ENCODE data around the gene DNAJC8.

DNAJC8 gene

GRCh38 chr1:28266920-28267322 lies 34.1 kb upstream of the DNAJC8 start:
- DNase-seq (ENCODE audit: extremely low read depth, insufficient read length), result no peak
- no peak for TF ChIP-seq CTCF (IDR thresholded peaks at IDR 0.05; ENCODE audit: insufficient read depth, low read length, poor library complexity, severe bottlenecking)
- H3K27me3 ChIP-seq (replicated peaks; ENCODE audit: control insufficient read depth, insufficient read depth, low read length), result no peaks in the 10 kb centered on the region
- H3K4me3 ChIP-seq (replicated peaks; ENCODE audit: low read depth, low read length), result no peak overlapping the region
- H3K36me3 ChIP-seq (ENCODE audit: control insufficient read depth, insufficient read depth, low read length), result peaks cover 3% of the 10 kb centered on the region

DNA sequence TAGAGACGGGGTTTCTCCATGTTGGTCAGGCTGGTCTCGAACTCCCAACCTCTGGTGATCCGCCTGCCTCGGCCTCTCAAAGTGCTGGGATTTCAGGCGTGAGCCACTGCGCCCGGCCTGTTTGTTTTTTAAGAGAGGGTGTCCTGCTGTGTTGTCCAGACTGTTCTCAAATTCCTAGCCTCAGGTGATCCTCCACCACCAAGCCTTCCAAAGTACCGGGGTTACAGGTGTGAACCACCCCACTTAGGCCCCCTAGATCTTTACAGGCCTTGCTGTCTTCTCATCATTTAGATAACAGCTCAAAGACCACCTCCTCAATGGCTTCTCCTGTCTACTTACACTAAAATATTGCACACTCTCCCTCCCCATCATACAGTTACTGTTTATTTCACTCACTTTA lies 32.7 kb upstream of the DNAJC8 start:
- no peak for DNase-seq (ENCODE audit: extremely low read depth, insufficient read length)
- no peak overlapping the region for H3K4me3 ChIP-seq (replicated peaks; ENCODE audit: low read depth, low read length)
- TF ChIP-seq CTCF (IDR thresholded peaks at IDR 0.05; ENCODE audit: insufficient read depth, low read length, poor library complexity, severe bottlenecking), result no peak

GRCh38 chr1:28264897-28265296 lies 32.1 kb upstream of the DNAJC8 start:
- no peak overlapping the region for H3K4me3 ChIP-seq (replicated peaks; ENCODE audit: low read depth, low read length)
- TF ChIP-seq CTCF (IDR thresholded peaks at IDR 0.05; ENCODE audit: insufficient read depth, low read length, poor library complexity, severe bottlenecking), result no peak
- no peaks in the 10 kb centered on the region for H3K27me3 ChIP-seq (replicated peaks; ENCODE audit: control insufficient read depth, insufficient read depth, low read length)
- no peaks in the 10 kb centered on the region; the same call in none of the 2 replicates for H3K36me3 ChIP-seq (ENCODE audit: control insufficient read depth, insufficient read depth, low read length)
- DNase-seq (ENCODE audit: extremely low read depth, insufficient read length), result no peak

More for the DNA sequence above, 32.7 kb upstream of the DNAJC8 start:
- Histone ChIP-seq H3K36me3 (ENCODE audit: control insufficient read depth, insufficient read depth, low read length) (no peaks in the 10 kb centered on the region; the same call in none of the 2 replicates), H3K27me3 (replicated peaks; ENCODE audit: control insufficient read depth, insufficient read depth, low read length) (no peaks in the 10 kb centered on the region)

DNA sequence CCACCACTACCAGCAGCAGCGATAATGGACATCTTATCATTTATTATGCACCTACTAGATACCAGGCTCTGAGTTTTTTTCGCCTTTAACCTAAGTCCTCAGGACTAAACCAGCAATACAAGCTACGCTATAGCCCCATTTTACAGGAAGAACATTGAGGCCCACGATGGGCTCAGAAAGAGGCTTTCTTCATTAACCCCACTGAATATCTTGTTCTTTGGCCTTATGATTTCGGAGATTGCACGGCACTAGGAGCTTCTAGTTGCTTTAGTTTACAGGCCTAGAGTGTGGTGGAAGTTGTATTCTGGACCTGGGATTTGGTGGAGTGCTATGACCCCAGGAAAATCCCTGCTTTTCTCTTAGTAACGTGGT lies 28.0 kb upstream of the DNAJC8 start:
- DNase-seq (ENCODE audit: extremely low read depth, insufficient read length), result no peak
- Histone ChIP-seq H3K4me3 (replicated peaks; ENCODE audit: low read depth, low read length) (peak overlapping the region; percentile 94), H3K27me3 (replicated peaks; ENCODE audit: control insufficient read depth, insufficient read depth, low read length) (no peaks in the 10 kb centered on the region), H3K36me3 (ENCODE audit: control insufficient read depth, insufficient read depth, low read length) (no peaks in the 10 kb centered on the region; the same call in none of the 2 replicates)
- TF ChIP-seq CTCF (IDR thresholded peaks at IDR 0.05; ENCODE audit: insufficient read depth, low read length, poor library complexity, severe bottlenecking), result no peak

- DNase-seq (ENCODE audit: extremely low read depth, insufficient read length), result peak; percentile 38
- Histone ChIP-seq H3K4me3 (replicated peaks; ENCODE audit: low read depth, low read length) (peak overlapping the region; percentile 94), H3K36me3 (ENCODE audit: control insufficient read depth, insufficient read depth, low read length) (no peaks in the 10 kb centered on the region; the same call in none of the 2 replicates), H3K27me3 (replicated peaks; ENCODE audit: control insufficient read depth, insufficient read depth, low read length) (no peaks in the 10 kb centered on the region)
- TF ChIP-seq CTCF (IDR thresholded peaks at IDR 0.05; ENCODE audit: insufficient read depth, low read length, poor library complexity, severe bottlenecking), result no peak
Observed at GRCh38 chr1:28259934-28260802, 27.3 kb upstream of the DNAJC8 start.

Data from GM06990 (cell line).